ENCODE data around the gene LAIR1.

- TF ChIP-seq, protein P1, sequence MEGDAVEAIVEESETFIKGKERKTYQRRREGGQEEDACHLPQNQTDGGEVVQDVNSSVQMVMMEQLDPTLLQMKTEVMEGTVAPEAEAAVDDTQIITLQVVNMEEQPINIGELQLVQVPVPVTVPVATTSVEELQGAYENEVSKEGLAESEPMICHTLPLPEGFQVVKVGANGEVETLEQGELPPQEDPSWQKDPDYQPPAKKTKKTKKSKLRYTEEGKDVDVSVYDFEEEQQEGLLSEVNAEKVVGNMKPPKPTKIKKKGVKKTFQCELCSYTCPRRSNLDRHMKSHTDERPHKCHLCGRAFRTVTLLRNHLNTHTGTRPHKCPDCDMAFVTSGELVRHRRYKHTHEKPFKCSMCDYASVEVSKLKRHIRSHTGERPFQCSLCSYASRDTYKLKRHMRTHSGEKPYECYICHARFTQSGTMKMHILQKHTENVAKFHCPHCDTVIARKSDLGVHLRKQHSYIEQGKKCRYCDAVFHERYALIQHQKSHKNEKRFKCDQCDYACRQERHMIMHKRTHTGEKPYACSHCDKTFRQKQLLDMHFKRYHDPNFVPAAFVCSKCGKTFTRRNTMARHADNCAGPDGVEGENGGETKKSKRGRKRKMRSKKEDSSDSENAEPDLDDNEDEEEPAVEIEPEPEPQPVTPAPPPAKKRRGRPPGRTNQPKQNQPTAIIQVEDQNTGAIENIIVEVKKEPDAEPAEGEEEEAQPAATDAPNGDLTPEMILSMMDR (IDR thresholded peaks at IDR 0.05; ENCODE audit: low read depth, low read length, missing input control) = no peak
- TF ChIP-seq RAD21 (IDR thresholded peaks at IDR 0.05) (no peak), EGR1 (IDR thresholded peaks at IDR 0.05; ENCODE audit: low read depth in 2 of 2) (no peak), ATF3 (IDR thresholded peaks at IDR 0.05) (no peak), SP1 (IDR thresholded peaks at IDR 0.05) (no peak), TAF1 (conservative IDR thresholded peaks at IDR 0.05) (no peak), GABPA (IDR thresholded peaks at IDR 0.05 in 1 of 2, conservative IDR thresholded peaks at IDR 0.05 in 1 of 2) (no peak), RXRA (IDR thresholded peaks at IDR 0.05) (no peak), JUND (IDR thresholded peaks at IDR 0.05) (no peak), YY1 (IDR thresholded peaks at IDR 0.05) (no peak), FOXA2 (IDR thresholded peaks at IDR 0.05) (no peak)
- TF ChIP-seq, protein P2, sequence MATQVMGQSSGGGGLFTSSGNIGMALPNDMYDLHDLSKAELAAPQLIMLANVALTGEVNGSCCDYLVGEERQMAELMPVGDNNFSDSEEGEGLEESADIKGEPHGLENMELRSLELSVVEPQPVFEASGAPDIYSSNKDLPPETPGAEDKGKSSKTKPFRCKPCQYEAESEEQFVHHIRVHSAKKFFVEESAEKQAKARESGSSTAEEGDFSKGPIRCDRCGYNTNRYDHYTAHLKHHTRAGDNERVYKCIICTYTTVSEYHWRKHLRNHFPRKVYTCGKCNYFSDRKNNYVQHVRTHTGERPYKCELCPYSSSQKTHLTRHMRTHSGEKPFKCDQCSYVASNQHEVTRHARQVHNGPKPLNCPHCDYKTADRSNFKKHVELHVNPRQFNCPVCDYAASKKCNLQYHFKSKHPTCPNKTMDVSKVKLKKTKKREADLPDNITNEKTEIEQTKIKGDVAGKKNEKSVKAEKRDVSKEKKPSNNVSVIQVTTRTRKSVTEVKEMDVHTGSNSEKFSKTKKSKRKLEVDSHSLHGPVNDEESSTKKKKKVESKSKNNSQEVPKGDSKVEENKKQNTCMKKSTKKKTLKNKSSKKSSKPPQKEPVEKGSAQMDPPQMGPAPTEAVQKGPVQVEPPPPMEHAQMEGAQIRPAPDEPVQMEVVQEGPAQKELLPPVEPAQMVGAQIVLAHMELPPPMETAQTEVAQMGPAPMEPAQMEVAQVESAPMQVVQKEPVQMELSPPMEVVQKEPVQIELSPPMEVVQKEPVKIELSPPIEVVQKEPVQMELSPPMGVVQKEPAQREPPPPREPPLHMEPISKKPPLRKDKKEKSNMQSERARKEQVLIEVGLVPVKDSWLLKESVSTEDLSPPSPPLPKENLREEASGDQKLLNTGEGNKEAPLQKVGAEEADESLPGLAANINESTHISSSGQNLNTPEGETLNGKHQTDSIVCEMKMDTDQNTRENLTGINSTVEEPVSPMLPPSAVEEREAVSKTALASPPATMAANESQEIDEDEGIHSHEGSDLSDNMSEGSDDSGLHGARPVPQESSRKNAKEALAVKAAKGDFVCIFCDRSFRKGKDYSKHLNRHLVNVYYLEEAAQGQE (IDR thresholded peaks at IDR 0.05) = no peak
- TF ChIP-seq, protein P3, sequence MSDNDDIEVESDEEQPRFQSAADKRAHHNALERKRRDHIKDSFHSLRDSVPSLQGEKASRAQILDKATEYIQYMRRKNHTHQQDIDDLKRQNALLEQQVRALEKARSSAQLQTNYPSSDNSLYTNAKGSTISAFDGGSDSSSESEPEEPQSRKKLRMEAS (IDR thresholded peaks at IDR 0.05) = no peak
These were observed 44.6 kb downstream of the LAIR1 start for GRCh38 chr19:54319892-54320670.

Data from liver (tissue), 3 donors.